NCI-H146 treated with DMSO at 0.1 percent for 48 hours (cell line): ENCODE data around the gene IFRD2.
"Not testable (repeated sequence)": the region's sequence is repeated elsewhere in the genome, so short reads cannot be mapped to it uniquely, and the experiment has no call there.

Source experiments
- DNase-seq: peaks from one replicate; lab custom pipeline; 2025; ENCODE audit not compliant: unreplicated experiment; lab: John Stamatoyannopoulos, UW

IFRD2 gene

DNA sequence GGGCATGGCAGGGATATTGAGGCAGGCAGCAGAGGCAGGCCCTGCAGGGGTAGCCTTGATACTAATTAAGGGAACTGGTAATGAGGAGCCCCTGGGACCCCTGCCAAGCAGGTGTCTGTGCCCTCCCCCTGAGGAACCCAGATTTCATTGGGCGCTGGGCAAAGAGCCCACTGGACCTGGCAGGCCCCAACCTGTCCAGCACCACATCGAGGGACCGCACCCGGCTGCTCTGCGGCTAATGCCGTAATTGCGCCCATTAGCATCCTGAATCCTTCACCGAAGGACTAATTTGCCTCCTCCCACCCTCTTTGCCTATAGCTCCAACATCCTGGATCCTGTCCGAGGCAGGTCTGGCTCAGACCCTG is 37.0 kb downstream of the IFRD2 start:
- no peak for DNase-seq

DNA sequence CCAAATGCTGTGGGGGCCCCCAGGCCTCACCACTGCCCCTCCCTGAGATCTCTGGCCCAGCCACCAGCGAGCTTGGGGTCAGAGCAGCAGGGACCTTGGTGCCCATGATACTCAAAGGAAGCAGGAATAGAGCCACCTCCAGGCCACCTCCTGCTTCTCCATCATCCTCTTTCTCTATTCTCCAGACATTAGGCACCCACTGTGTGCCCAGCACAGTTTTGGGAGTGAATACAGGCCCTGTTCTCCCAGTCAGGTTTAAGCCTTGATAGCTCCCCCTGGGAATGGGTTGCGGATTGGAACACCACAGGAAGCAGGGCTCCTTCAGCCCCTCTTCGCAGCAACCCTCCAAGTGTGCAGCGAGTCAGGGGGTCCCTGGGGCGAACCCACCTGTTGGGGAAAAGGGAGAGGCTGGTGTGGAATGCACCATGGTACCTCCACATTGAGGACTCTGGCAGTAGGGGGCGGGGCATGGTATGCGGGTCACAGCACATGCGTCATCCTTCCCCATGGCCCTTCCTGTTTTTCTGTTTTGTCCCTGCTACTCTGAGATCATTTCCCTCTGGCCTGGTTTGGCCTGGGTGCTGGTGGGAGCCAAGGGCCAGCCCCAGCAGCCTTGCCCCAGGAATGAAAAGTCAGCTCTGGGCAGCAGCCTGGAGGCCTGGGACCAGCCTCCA is 37.5 kb downstream of the IFRD2 start:
- DNase-seq: no peak

GRCh38 chr3:50251220-50251619 is 41.0 kb downstream of the IFRD2 start:
- DNase-seq: no peak

DNA sequence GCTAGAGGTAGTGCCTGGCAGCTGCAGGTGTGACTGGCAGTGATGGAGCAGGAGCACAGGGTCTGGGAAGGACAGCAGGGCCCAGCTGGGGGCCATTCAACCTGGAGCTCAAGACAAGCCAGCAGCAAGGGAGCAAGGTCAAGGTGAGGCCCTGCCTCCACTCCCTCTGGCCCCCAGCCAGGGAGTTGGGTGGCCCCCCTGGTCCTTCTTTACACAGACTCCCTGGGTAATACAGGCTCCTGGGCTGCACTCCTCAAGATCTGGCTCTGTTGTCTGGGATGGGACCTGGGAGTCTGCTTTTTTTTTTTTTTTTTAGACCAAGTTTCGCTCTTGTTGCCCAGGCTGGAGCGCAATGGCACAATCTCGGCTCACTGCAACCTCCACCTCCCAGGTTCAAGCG is 41.7 kb downstream of the IFRD2 start:
- DNase-seq: no peak

- no peak for DNase-seq
These were observed 42.8 kb downstream of the IFRD2 start for GRCh38 chr3:50249457-50249856.

- DNase-seq: no peak
These were observed 43.8 kb downstream of the IFRD2 start for GRCh38 chr3:50248387-50248786.

- DNase-seq: no peak
These were observed 45.7 kb downstream of the IFRD2 start for GRCh38 chr3:50246517-50246954.

- peak; percentile 51 for DNase-seq
These were observed 46.3 kb downstream of the IFRD2 start for GRCh38 chr3:50245831-50246516.

DNA sequence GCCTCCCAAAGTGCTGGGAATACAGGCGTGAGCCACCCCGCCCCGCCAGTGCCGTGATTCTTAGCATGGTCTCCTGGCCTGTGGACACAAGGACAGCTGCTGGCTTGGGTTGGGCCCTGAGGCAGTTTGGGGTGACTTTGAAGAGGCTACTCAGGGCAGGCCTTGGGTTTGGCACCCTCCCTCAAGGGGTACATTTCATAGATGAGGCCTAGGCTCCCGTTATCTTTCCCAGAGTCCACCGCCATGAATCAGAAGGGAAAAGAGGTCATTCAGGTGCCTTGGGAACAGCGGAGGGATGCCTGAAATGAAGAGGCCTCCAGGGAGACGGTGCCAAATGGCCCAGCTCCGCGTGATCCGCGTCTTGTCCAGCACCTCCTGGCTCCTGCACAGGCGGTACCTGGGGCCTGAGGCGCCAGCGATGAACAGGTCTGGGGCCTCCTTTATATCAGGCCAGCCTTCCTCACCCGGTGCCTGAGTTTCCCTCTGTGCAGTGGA is 46.9 kb downstream of the IFRD2 start:
- no peak for DNase-seq

DNA sequence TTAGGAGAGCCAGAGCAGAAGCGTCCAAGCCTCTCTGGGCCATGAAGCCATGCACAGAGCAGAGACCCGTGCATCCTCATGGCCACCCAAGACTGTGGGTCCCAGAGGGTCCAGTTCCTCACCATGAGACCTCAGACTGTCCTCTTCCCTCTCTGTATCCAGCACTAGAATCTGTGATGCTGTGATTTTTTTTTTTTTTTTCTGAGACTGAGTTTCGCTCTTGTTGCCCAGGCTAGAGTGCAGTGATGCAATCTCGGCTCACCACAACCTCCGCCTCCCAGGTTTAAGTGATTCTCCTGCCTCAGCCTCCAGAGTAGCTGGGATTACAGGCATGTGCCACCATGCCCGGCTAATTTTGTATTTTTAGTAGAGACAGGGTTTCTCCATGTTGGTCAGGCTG is 47.4 kb downstream of the IFRD2 start:
- not testable (repeated sequence) for DNase-seq

- DNase-seq: no peak
These were observed 48.7 kb downstream of the IFRD2 start for GRCh38 chr3:50243543-50243895.

GRCh38 chr3:50242851-50243542 is 49.2 kb downstream of the IFRD2 start:
- no peak for DNase-seq

DNA sequence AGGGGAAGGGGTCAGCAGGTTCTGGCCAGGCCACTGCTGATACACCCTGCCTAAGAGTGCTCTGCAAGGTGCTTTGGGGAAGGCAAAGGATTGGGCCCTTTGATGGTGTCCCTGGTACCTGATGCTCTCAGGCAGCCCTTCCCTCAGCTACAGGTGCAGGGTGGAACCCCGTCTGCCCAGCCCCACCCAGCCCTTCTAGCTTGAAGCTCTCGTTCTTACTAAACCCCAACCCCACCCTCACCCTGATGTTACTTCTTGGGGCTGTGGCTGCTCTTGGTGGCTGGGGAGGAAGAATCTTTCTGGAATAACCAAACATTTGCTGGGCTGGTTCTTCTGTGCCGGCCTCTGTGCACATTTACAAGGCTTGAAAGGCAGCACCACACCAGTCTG is 49.9 kb downstream of the IFRD2 start:
- no peak for DNase-seq

GRCh38 chr3:50241713-50242380 is 50.4 kb downstream of the IFRD2 start:
- no peak for DNase-seq

DNA sequence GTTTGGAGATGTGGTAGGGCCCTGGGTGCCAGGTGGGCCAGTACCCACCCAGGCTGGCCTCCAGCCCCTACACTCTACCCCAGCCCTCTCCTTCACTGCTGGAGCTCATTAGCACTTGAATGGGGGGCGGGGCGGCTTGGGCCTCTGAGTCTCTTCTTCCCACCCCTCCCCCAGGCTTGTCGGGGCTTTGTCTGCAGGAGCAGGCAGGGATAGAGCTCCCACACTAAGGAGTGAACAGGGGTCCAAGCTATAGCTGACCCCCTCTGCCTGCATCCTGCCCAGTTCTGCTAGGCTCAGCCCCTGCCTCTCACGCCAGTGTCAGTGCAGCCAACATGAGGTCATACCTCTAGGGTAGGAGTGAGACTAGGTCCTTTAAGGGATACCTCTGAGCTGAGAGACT is 51.1 kb downstream of the IFRD2 start:
- DNase-seq: peak; percentile 32

- no peak for DNase-seq
These were observed 52.6 kb downstream of the IFRD2 start for GRCh38 chr3:50239649-50240048.

DNA sequence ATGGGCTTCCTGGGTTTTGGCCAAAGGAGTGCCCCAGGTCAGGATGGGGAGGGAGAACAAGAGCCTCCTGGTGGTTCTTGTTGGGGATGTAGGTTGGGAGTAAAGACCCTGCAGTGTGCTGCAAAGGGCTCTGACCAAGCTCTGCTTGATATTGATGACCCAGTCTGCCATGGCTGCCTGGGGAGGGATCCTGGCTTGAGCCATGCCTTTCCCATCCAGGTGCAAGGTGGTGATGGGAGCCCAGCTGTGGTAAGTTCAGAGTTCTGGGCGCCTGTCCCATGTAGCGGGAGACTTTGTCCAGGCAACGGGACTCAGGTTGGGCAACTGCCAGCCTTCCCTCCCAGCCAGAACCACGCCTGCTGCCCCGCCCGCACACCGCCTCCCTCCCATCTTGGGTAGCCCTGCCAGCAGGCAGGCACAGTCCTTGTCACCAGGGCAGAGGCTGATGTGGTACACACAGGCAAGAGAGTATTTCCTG is 53.6 kb downstream of the IFRD2 start:
- DNase-seq: no peak

- DNase-seq: peak; percentile 29
These were observed 54.3 kb downstream of the IFRD2 start for GRCh38 chr3:50237754-50238548.
